SK-N-SH (cell line): Measurements from ENCODE around the gene PGLYRP4. TPM values are rescaled to one million over a fixed set of nuclear protein-coding genes. Genes with fewer than 3 reads are reported as not detected.

Experiments
- CTCF ChIA-PET: fragments of 300-600, 350-600 bp; formaldehyde crosslinking; extraction: SDS; loops from one replicate; lab custom pipeline; 2021; lab: Yijun Ruan, JAX
- POLR2A ChIA-PET: fragments of 350-600 bp; sonication (Branson Sonifier 250); formaldehyde crosslinking; extraction: SDS; loops from one replicate; lab custom pipeline; 2020; ENCODE audit warnings: antibody characterized with exemption, inconsistent platforms; lab: Yijun Ruan, JAX
- DNase-seq: peaks from one replicate; pipeline ENCODE4 v3.0.0; 2012
- H2AFZ ChIP-seq: fragments of 200-600 bp; sonication (generic); 2 replicates; pipeline ENCODE4 v1.8.1; 2016; ENCODE audit warnings: antibody characterized with exemption, mild to moderate bottlenecking, low read depth
- H3F3A ChIP-seq: fragments of 200-600 bp; sonication (generic); replicated peaks from 2 replicates; pipeline ENCODE3; 2016; ENCODE audit warnings: antibody characterized with exemption, mild to moderate bottlenecking; ENCODE audit not compliant: insufficient read depth
- H3K27ac ChIP-seq, 2 experiments: fragments of 200-500 bp in 1 of 2; fragments of 200-600 bp in 1 of 2; sonication (Bioruptor generic) in 1 of 2; sonication (generic), shearing (Covaris generic) in 1 of 2; 2 replicates each; pipeline versions ENCODE4 v1.5.1 to v1.6.1; 2014 to 2016; ENCODE audit warnings: low read depth in 2 of 2, inconsistent platforms in 1 of 2, low read length in 1 of 2, mild to moderate bottlenecking in 1 of 2, mixed read lengths in 1 of 2
- H3K27me3 ChIP-seq: fragments of 200-600 bp; sonication (generic), shearing (Covaris generic); 2 replicates; pipeline ENCODE4 v1.6.1; 2016; ENCODE audit warnings: mixed run types; ENCODE audit not compliant: insufficient read depth
- H3K36me3 ChIP-seq, 2 experiments: fragments of 200-500 bp in 1 of 2; fragments of 200-600 bp in 1 of 2; sonication (Bioruptor generic) in 1 of 2; sonication (generic) in 1 of 2; replicated peaks in 1 of 2; 2 replicates each; pipeline versions ENCODE3 to v1.5.1; 2014 to 2016; ENCODE audit warnings: low read length in 1 of 2, mild to moderate bottlenecking in 1 of 2; ENCODE audit not compliant: insufficient read depth in 2 of 2, control insufficient read depth in 1 of 2
- H3K4me1 ChIP-seq, 2 experiments: fragments of 200-500 bp in 1 of 2; fragments of 200-600 bp in 1 of 2; sonication (Bioruptor generic) in 1 of 2; sonication (generic), shearing (Covaris generic) in 1 of 2; 2 replicates each; pipeline versions ENCODE4 v1.5.1 to v1.6.1; 2014 to 2016; ENCODE audit warnings: low read depth in 1 of 2, low read length in 1 of 2, mixed run types in 1 of 2; ENCODE audit not compliant: insufficient read depth in 2 of 2, control insufficient read depth in 1 of 2
- H3K4me2 ChIP-seq: fragments of 200-600 bp; sonication (generic), shearing (Covaris generic); 2 replicates; pipeline ENCODE4 v1.6.1; 2017; ENCODE audit warnings: mixed run types
- H3K4me3 ChIP-seq, 2 experiments: fragments of 200-500 bp in 1 of 2; fragments of 200-600 bp in 1 of 2; sonication (Bioruptor generic) in 1 of 2; sonication (generic), shearing (Covaris generic) in 1 of 2; 2 replicates each; pipeline versions ENCODE4 v1.5.1 to v1.8.1; 2014 to 2016; ENCODE audit warnings: low read depth in 2 of 2, inconsistent platforms in 1 of 2, low read length in 1 of 2, mild to moderate bottlenecking in 1 of 2, mixed read lengths in 1 of 2, moderate library complexity in 1 of 2
- H3K79me2 ChIP-seq: fragments of 200-600 bp; sonication (generic); 2 replicates; pipeline ENCODE4 v1.8.1; 2017; ENCODE audit warnings: mild to moderate bottlenecking; ENCODE audit not compliant: insufficient read depth
- H3K9ac ChIP-seq: fragments of 200-600 bp; sonication (generic); 2 replicates; pipeline ENCODE4 v1.6.1; 2017; ENCODE audit warnings: mixed run types
- H3K9me2 ChIP-seq: fragments of 200-600 bp; sonication (generic); 2 replicates; pipeline ENCODE4 v1.6.1; 2017; ENCODE audit warnings: mixed run types
- H3K9me3 ChIP-seq: fragments of 200-600 bp; sonication (generic); 2 replicates; pipeline ENCODE4 v1.6.1; 2017; ENCODE audit warnings: mixed run types, mild to moderate bottlenecking, moderate library complexity
- H4K20me1 ChIP-seq: fragments of 200-600 bp; sonication (generic); 2 replicates; pipeline ENCODE4 v1.6.1; 2017; ENCODE audit warnings: mild to moderate bottlenecking, mixed run types; ENCODE audit not compliant: insufficient read depth
- JUND ChIP-seq: IDR thresholded peaks from 2 replicates; pipeline ENCODE4 v1.4.0; 2012
- MXI1 ChIP-seq: IDR thresholded peaks from 2 replicates; pipeline ENCODE4 v1.6.1; 2012; ENCODE audit warnings: mild to moderate bottlenecking, low read depth, low read length, improper control_type of control experiment
- NRF1 ChIP-seq: IDR thresholded peaks from 2 replicates; pipeline ENCODE4 v1.6.1; 2012; ENCODE audit warnings: low read depth, mild to moderate bottlenecking, low read length
- RCOR1 ChIP-seq: fragments of 150-350 bp; IDR thresholded peaks from 2 replicates; pipeline ENCODE4 v1.6.1; 2017; ENCODE audit warnings: antibody characterized with exemption, low read length
- REST ChIP-seq: IDR thresholded peaks from 2 replicates; pipeline ENCODE4 v1.6.1; 2012; ENCODE audit warnings: mild to moderate bottlenecking, low read depth, low read length, moderate library complexity
- RXRA ChIP-seq: IDR thresholded peaks from 2 replicates; pipeline ENCODE4 v1.4.0; 2012; ENCODE audit warnings: low read depth, mild to moderate bottlenecking, borderline replicate concordance
- SIN3A ChIP-seq: IDR thresholded peaks from 2 replicates; pipeline ENCODE4 v1.6.1; 2012; ENCODE audit warnings: low read depth, mild to moderate bottlenecking, low read length, moderate library complexity, borderline replicate concordance
- SMC3 ChIP-seq: IDR thresholded peaks from 2 replicates; pipeline ENCODE4 v1.6.1; 2012; ENCODE audit warnings: low read depth, low read length, improper control_type of control experiment
- TAF1 ChIP-seq: IDR thresholded peaks from 2 replicates; pipeline ENCODE4 v1.6.1; 2012; ENCODE audit warnings: low read depth, mild to moderate bottlenecking, low read length, moderate library complexity, borderline replicate concordance
- TCF12 ChIP-seq: IDR thresholded peaks from 2 replicates; pipeline ENCODE4 v1.4.0; 2012
- USF1 ChIP-seq: IDR thresholded peaks from 2 replicates; pipeline ENCODE4 v1.4.0; 2012; ENCODE audit warnings: low read depth, borderline replicate concordance
- USF2 ChIP-seq: fragments of 150-350 bp; IDR thresholded peaks from 2 replicates; pipeline ENCODE4 v1.6.1; 2017; ENCODE audit warnings: antibody characterized with exemption, low read length, low read depth, borderline replicate concordance
- ZBTB33 ChIP-seq: IDR thresholded peaks from 2 replicates; pipeline ENCODE4 v1.4.0; 2012; ENCODE audit warnings: low read depth, borderline replicate concordance
- WGBS: methylation state at CpG from one replicate; pipeline ENCODE4 v1.1.6; 2017; ENCODE audit warnings: low lambda C conversion rate; 5-methylcytosine and 5-hydroxymethylcytosine counted together
- polyA plus RNA-seq, 3 experiments: library from polyadenylated mRNA; depleted of rRNA; stranded (reverse); fragments of >200 nt; gene quantifications; 2 replicates each; pipeline ENCODE4 v1.2.3, GENCODE V29; 2012

PGLYRP4 gene
- polyA plus RNA-seq, 1 of the 3 experiments (the other 2 are of a cell fraction) = not detected

- no peak overlapping the region for H3K4me2 ChIP-seq
- POLR2A ChIA-PET = no interaction called here
- TF ChIP-seq USF2 (no peak), TCF12 (no peak), SMC3 (no peak), JUND (no peak), RCOR1 (no peak), TAF1 (no peak), ZBTB33 (no peak), NRF1 (no peak), MXI1 (no peak), USF1 (no peak), REST (no peak), RXRA (no peak), SIN3A (no peak)
- H3K27me3 ChIP-seq = peaks cover 58% of the 10 kb centered on the region; the same call in 1 of the 2 replicates
- H4K20me1 ChIP-seq = no peaks in the 10 kb centered on the region
- no peaks in the 10 kb centered on the region for H3F3A ChIP-seq
- H3K9me3 ChIP-seq = no peaks in the 10 kb centered on the region
- CTCF ChIA-PET = no interaction called here
- no peak for DNase-seq
- H3K4me1 ChIP-seq = no peaks in the 10 kb centered on the region
- no peaks in the 10 kb centered on the region for H3K9me2 ChIP-seq
- H3K79me2 ChIP-seq = no peaks in the 10 kb centered on the region
- no peak overlapping the region for H2AFZ ChIP-seq
- H3K36me3 ChIP-seq = no peaks in the 10 kb centered on the region
- WGBS = 6% methylated on average over 4 of the region's 6 CpGs
- H3K4me3 ChIP-seq = no peak overlapping the region
- no peak overlapping the region for H3K9ac ChIP-seq
- no peak overlapping the region for H3K27ac ChIP-seq
These were observed 49.4 kb upstream of the PGLYRP4 start for GRCh38 chr1:153397924-153398651.
